HCEC 1CT (cell line): ENCODE measurements around the gene SLC6A4.

ENCODE experiments used
- DNase-seq: peaks from one replicate; pipeline ENCODE4 v3.0.0-alpha.2; 2017

SLC6A4 gene

GRCh38 chr17:30235386-30236296, at the start of gene SLC6A4:
TSS of gene SLC6A4 (minus strand) at chr17:30235697. CDS start at chr17:30221958, 13,739 bp downstream.
- no peak for DNase-seq

DNA sequence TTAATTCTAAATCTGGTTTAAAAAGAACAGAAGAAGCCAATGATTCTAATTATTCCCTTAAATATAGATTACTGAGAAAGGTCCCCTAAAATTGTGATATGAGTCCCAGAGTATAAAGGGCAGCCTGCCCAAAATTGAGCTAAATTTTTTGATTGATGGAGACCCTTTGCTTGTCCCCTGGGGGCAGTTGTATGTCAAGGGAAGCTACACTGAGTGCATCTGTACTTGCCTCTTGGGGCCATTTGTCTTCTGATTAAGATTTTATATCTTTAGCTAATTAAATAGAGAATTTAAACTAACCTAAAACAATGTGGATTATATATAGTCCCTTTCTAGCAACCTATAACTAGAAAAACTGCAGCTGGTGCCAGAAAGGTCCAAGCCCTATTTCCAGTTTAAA, 43.7 kb upstream of the SLC6A4 start:
- no peak for DNase-seq

DNA sequence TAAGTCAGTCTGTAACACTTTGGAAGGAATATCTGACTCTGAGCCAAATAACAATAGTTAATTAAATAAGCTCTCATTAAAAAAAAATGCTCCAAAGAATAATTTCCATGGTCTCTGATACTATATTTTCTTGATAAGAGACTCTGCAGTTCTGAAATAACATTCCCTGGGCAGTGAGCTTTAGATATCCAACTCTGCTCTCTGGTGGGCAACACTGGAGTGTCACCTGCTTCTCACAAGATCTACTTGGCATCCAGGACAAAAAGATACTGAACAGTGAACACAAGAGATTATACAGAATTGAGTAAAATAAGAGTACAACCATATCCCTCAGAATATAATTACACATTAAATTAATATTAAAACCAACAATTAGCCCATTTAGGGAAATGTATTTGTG, 42.5 kb upstream of the SLC6A4 start:
- peak; percentile 22 for DNase-seq

- DNase-seq: no peak
These were observed 40.4 kb upstream of the SLC6A4 start for GRCh38 chr17:30275911-30276310.

- DNase-seq: no peak
These were observed 39.4 kb upstream of the SLC6A4 start for GRCh38 chr17:30274887-30275286.

- peak; percentile 42 for DNase-seq
These were observed 37.9 kb upstream of the SLC6A4 start for GRCh38 chr17:30273373-30273772.

GRCh38 chr17:30271102-30271501, 35.6 kb upstream of the SLC6A4 start:
- peak; percentile 85 for DNase-seq

GRCh38 chr17:30267625-30268024, 32.1 kb upstream of the SLC6A4 start:
- DNase-seq: no peak

DNA sequence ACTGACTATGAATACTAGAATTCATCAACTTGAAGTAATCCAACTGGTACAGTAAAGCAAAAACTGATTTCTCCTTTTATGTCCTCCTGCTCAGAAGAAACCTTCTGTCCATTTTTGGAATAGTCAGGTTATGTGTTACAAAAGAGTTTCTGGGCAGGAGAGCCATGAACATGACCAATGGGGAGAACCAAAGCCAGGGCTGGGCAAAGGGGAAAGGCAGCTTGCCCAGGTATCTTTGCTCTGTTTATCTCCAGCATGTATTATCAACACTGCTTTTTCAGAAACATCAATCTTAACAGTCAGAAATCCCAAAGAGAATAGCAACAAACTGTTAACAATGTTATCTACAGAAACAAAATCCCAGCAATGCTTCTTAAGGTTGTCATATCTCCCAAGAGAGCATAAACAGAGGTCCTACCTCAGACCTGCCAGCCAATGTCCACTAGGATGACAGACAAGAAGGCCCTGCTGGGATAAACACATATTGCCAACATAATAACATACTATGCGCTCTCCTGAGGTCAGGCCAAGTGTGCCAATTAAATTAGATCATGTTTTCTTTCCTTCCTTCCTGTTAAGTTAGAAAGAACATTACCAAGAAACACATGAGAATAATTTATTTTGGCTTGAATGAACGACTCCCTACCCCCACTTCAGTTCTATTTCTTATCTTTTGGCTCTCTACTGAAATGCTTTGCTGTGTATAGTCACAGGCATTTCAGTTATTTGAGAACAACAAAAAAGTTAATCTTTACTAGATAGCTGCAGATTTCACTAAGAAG, 28.2 kb upstream of the SLC6A4 start:
- no peak for DNase-seq

- peak; percentile 18 for DNase-seq
These were observed 21.4 kb upstream of the SLC6A4 start for GRCh38 chr17:30256756-30257506.

DNA sequence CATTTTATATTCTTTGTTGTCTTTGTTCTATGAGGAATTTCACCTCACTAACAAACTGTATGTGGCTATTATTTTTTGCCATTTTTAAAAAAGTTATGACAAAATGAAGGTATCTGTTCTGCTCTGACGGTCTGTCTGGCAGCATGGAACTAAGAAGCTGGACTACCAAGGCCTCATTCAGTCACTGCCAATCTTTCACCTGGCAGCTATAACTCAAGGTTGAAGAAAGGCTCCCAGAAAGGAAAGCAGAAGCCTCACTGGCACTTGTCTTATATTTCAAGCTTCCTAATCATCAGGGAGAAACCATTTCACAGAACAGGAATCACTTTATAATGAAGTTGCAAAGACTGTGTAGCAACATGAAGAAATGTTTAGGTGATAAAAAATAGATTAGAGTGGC, 18.7 kb upstream of the SLC6A4 start:
- DNase-seq: no peak

GRCh38 chr17:30253312-30253711, 17.8 kb upstream of the SLC6A4 start:
- DNase-seq: no peak

GRCh38 chr17:30251931-30252330, 16.4 kb upstream of the SLC6A4 start:
- no peak for DNase-seq

DNA sequence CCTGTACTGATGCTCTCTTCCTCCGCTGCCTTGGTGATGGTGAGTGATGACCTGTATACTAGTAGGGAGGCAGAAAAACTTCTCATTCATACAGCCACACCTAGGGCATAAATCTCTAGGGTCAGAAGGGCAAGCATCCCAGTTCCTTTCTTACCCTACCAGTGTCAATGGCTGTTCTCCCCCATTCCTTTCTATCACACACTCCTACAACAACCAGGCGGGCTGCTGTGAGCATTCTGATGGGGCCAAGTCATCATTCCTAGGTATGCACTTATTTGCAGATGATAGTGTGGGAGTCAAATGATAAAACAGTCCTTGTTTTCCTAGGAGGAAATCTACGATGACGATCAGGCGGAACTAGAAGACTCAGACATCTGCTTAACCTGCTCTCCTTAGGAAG, 14.0 kb upstream of the SLC6A4 start:
- DNase-seq: no peak

- no peak for DNase-seq
These were observed 13.3 kb upstream of the SLC6A4 start for GRCh38 chr17:30248786-30249185.

DNA sequence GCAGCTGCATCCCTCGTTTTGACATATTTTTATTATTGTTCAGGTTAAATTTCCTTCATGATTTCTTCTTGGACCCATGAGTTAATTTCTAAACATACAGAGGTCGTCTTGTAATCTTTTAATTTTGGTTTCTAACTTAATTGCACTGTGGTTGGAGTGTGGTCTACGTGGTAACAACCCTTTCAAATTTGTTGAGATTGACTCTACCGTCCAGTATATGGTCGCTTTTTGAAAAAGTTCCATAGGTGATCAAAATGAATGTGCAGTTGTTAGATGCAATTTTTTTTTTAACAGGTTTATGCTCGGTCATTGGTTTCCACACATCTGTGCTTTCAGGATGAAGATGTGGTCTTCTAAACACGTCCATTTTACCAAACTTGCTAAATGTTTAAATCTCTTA, 11.0 kb upstream of the SLC6A4 start:
- no peak for DNase-seq

DNA sequence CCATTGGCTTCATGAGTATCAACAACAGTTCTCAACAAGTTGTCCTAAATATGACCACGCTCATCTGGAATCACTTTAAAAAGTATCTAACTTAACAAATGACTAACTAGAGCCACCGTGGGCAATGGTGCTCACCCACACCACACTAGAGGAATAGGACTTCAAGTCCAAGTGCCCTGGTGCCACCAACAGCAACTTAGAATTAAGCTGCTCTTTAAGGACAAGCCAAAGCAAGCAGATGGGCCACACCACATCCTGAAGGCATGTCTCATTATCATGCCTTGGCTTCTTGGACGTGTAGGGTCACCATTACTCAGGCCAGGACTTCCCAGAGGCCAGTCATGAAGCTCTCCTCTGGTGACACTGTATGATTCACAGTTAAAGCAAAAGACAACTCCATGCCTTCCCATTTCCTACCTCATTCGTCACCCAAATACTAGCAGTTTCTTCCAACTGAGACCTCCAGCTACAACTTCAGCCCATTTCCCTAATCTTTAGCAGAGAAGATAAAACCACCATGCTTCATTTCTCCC, 9.4 kb upstream of the SLC6A4 start:
- DNase-seq: peak; percentile 78

DNA sequence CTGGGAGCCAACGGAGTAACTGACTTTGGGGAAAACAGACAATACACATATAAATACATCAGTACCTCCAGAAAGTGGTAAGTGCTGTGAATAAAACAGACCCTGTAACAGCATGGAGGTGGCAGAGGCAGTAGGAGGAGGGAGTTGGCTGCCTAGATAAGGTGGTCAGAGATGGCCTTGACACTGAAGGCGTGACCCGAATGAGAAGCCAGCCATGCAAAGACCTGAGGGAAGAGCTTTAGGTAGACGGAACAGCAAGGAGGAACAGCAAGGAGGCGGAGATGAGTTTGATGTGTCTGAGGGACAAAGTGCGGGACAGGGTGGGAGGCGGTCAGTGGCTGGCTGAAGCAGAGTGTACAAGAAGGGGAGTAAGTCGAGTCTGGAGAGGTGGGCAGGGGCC, 8.1 kb upstream of the SLC6A4 start:
- DNase-seq: no peak

- DNase-seq: no peak
These were observed 7.5 kb upstream of the SLC6A4 start for GRCh38 chr17:30243002-30243401.

- no peak for DNase-seq
These were observed 5.6 kb upstream of the SLC6A4 start for GRCh38 chr17:30241051-30241450.

GRCh38 chr17:30240177-30240576, 4.7 kb upstream of the SLC6A4 start:
- no peak for DNase-seq

DNA sequence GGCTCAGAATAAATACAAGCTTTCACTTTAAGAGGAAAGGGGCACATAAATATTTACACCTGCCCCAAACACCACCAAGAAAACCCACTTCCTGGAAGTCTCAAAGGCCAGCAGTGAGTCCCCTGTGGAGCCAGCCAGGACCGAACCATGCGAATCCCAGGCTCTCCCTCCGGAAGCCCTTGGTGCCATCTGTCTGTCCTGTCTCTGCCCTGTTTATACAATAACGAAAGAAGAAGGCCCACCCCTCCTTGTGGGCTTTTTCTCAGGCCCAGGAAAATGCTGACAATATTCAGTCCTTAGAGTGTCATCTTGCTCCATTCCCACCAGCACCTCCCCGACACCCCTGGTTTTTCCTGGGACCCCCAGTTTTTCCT, 3.6 kb upstream of the SLC6A4 start:
- DNase-seq: no peak
